Measurements from ENCODE around the gene PROX2. TPM values are rescaled to one million over a fixed set of nuclear protein-coding genes. Genes with fewer than 3 reads are reported as not detected.

The PROX2 gene
- total and polyA plus RNA-seq, 2 donors = 0.09 to 0.14 TPM

- H3K36me3 ChIP-seq (ENCODE audit: control insufficient read depth in 2 of 2, insufficient read depth in 2 of 2, low read length in 1 of 2) = peaks cover 60% of the 10 kb centered on the region in 2 donors
- no peaks in the 10 kb centered on the region for H3K27me3 ChIP-seq (ENCODE audit: control insufficient read depth in 2 of 2, insufficient read depth in 1 of 2, low read length in 1 of 2)
- no peaks in the 10 kb centered on the region for H3K9me3 ChIP-seq (ENCODE audit: control insufficient read depth in 2 of 2, insufficient read depth in 1 of 2, low read length in 1 of 2)
- no peak overlapping the region for H3K4me3 ChIP-seq (ENCODE audit: low read length in 2 of 2)
- peaks cover 0 to 36% of the 10 kb centered on the region in 2 donors for H3K4me1 ChIP-seq (ENCODE audit: control insufficient read depth in 2 of 2, insufficient read depth in 2 of 2, low read length in 2 of 2)
- 97% methylated on average over 6 of the region's 6 CpGs for WGBS
- no peak for DNase-seq (ENCODE audit: low read depth in 6 of 9, low spot score in 9 of 9)
- no peak overlapping the region for H3K27ac ChIP-seq (ENCODE audit: low read depth in 1 of 2, low read length in 1 of 2)
Observed at GRCh38 chr14:74904635-74905503, 28.9 kb upstream of the PROX2 start.

GRCh38 chr14:74902941-74903705, 27.2 kb upstream of the PROX2 start:
- Histone ChIP-seq H3K4me3 (ENCODE audit: low read length in 2 of 2) (no peak overlapping the region), H3K27ac (ENCODE audit: low read depth in 1 of 2, low read length in 1 of 2) (no peak overlapping the region), H3K36me3 (ENCODE audit: control insufficient read depth in 2 of 2, insufficient read depth in 2 of 2, low read length in 1 of 2) (peaks cover 77 to 78% of the 10 kb centered on the region in 2 donors), H3K27me3 (ENCODE audit: control insufficient read depth in 2 of 2, insufficient read depth in 1 of 2, low read length in 1 of 2) (no peaks in the 10 kb centered on the region), H3K4me1 (ENCODE audit: control insufficient read depth in 2 of 2, insufficient read depth in 2 of 2, low read length in 2 of 2) (peaks cover 0 to 25% of the 10 kb centered on the region in 2 donors), H3K9me3 (ENCODE audit: control insufficient read depth in 2 of 2, insufficient read depth in 1 of 2, low read length in 1 of 2) (no peaks in the 10 kb centered on the region)
- WGBS = 90% methylated on average over 10 of the region's 10 CpGs
- no peak for DNase-seq (ENCODE audit: low read depth in 6 of 9, low spot score in 9 of 9)

GRCh38 chr14:74898694-74899093, 22.7 kb upstream of the PROX2 start:
- Histone ChIP-seq H3K4me3 (ENCODE audit: low read length in 2 of 2) (no peak overlapping the region), H3K36me3 (ENCODE audit: control insufficient read depth in 2 of 2, insufficient read depth in 2 of 2, low read length in 1 of 2) (peaks cover 87 to 96% of the 10 kb centered on the region in 2 donors), H3K4me1 (ENCODE audit: control insufficient read depth in 2 of 2, insufficient read depth in 2 of 2, low read length in 2 of 2) (no peaks in the 10 kb centered on the region), H3K27ac (ENCODE audit: low read depth in 1 of 2, low read length in 1 of 2) (no peak overlapping the region), H3K27me3 (ENCODE audit: control insufficient read depth in 2 of 2, insufficient read depth in 1 of 2, low read length in 1 of 2) (no peaks in the 10 kb centered on the region), H3K9me3 (ENCODE audit: control insufficient read depth in 2 of 2, insufficient read depth in 1 of 2, low read length in 1 of 2) (no peaks in the 10 kb centered on the region)
- 97% methylated on average over 5 of the region's 5 CpGs for WGBS
- no peak for DNase-seq (ENCODE audit: low read depth in 6 of 9, low spot score in 9 of 9)

GRCh38 chr14:74898083-74898482, 22.1 kb upstream of the PROX2 start:
- no peaks in the 10 kb centered on the region for H3K27me3 ChIP-seq (ENCODE audit: control insufficient read depth in 2 of 2, insufficient read depth in 1 of 2, low read length in 1 of 2)
- no peak for DNase-seq (ENCODE audit: low read depth in 6 of 9, low spot score in 9 of 9)
- H3K4me3 ChIP-seq (ENCODE audit: low read length in 2 of 2) = no peak overlapping the region
- H3K9me3 ChIP-seq (ENCODE audit: control insufficient read depth in 2 of 2, insufficient read depth in 1 of 2, low read length in 1 of 2) = no peaks in the 10 kb centered on the region
- 100% methylated on average over 2 of the region's 2 CpGs for WGBS
- H3K27ac ChIP-seq (ENCODE audit: low read depth in 1 of 2, low read length in 1 of 2) = no peak overlapping the region
- peaks cover 85 to 98% of the 10 kb centered on the region in 2 donors for H3K36me3 ChIP-seq (ENCODE audit: control insufficient read depth in 2 of 2, insufficient read depth in 2 of 2, low read length in 1 of 2)
- H3K4me1 ChIP-seq (ENCODE audit: control insufficient read depth in 2 of 2, insufficient read depth in 2 of 2, low read length in 2 of 2) = no peaks in the 10 kb centered on the region

GRCh38 chr14:74897642-74898041, 21.7 kb upstream of the PROX2 start:
- Histone ChIP-seq H3K36me3 (ENCODE audit: control insufficient read depth in 2 of 2, insufficient read depth in 2 of 2, low read length in 1 of 2) (peaks cover 85 to 98% of the 10 kb centered on the region in 2 donors), H3K4me1 (ENCODE audit: control insufficient read depth in 2 of 2, insufficient read depth in 2 of 2, low read length in 2 of 2) (no peaks in the 10 kb centered on the region), H3K9me3 (ENCODE audit: control insufficient read depth in 2 of 2, insufficient read depth in 1 of 2, low read length in 1 of 2) (no peaks in the 10 kb centered on the region), H3K27ac (ENCODE audit: low read depth in 1 of 2, low read length in 1 of 2) (no peak overlapping the region), H3K4me3 (ENCODE audit: low read length in 2 of 2) (no peak overlapping the region), H3K27me3 (ENCODE audit: control insufficient read depth in 2 of 2, insufficient read depth in 1 of 2, low read length in 1 of 2) (no peaks in the 10 kb centered on the region)
- WGBS = 97% methylated on average over 4 of the region's 4 CpGs
- DNase-seq (ENCODE audit: low read depth in 6 of 9, low spot score in 9 of 9) = no peak

GRCh38 chr14:74896400-74896799, 20.5 kb upstream of the PROX2 start:
- no peak overlapping the region for H3K27ac ChIP-seq (ENCODE audit: low read depth in 1 of 2, low read length in 1 of 2)
- no peak for DNase-seq (ENCODE audit: low read depth in 6 of 9, low spot score in 9 of 9)
- no peaks in the 10 kb centered on the region for H3K9me3 ChIP-seq (ENCODE audit: control insufficient read depth in 2 of 2, insufficient read depth in 1 of 2, low read length in 1 of 2)
- H3K4me1 ChIP-seq (ENCODE audit: control insufficient read depth in 2 of 2, insufficient read depth in 2 of 2, low read length in 2 of 2) = no peaks in the 10 kb centered on the region
- no peaks in the 10 kb centered on the region for H3K27me3 ChIP-seq (ENCODE audit: control insufficient read depth in 2 of 2, insufficient read depth in 1 of 2, low read length in 1 of 2)
- H3K36me3 ChIP-seq (ENCODE audit: control insufficient read depth in 2 of 2, insufficient read depth in 2 of 2, low read length in 1 of 2) = peaks cover 82 to 98% of the 10 kb centered on the region in 2 donors
- no peak overlapping the region for H3K4me3 ChIP-seq (ENCODE audit: low read length in 2 of 2)
- 98% methylated on average over 3 of the region's 3 CpGs for WGBS

- 40% methylated on average over 4 of the region's 4 CpGs for WGBS
- H3K27ac ChIP-seq (ENCODE audit: low read depth in 1 of 2, low read length in 1 of 2) = no peak overlapping the region
- no peaks in the 10 kb centered on the region for H3K27me3 ChIP-seq (ENCODE audit: control insufficient read depth in 2 of 2, insufficient read depth in 1 of 2, low read length in 1 of 2)
- H3K9me3 ChIP-seq (ENCODE audit: control insufficient read depth in 2 of 2, insufficient read depth in 1 of 2, low read length in 1 of 2) = no peaks in the 10 kb centered on the region
- no peak overlapping the region for H3K4me3 ChIP-seq (ENCODE audit: low read length in 2 of 2)
- H3K36me3 ChIP-seq (ENCODE audit: control insufficient read depth in 2 of 2, insufficient read depth in 2 of 2, low read length in 1 of 2) = peaks cover 72 to 94% of the 10 kb centered on the region in 2 donors
- no peak for DNase-seq (ENCODE audit: low read depth in 6 of 9, low spot score in 9 of 9)
- no peaks in the 10 kb centered on the region for H3K4me1 ChIP-seq (ENCODE audit: control insufficient read depth in 2 of 2, insufficient read depth in 2 of 2, low read length in 2 of 2)
Observed at GRCh38 chr14:74893614-74894091, 17.7 kb upstream of the PROX2 start.

GRCh38 chr14:74892745-74893144, 16.8 kb upstream of the PROX2 start:
- H3K4me1 ChIP-seq (ENCODE audit: control insufficient read depth in 2 of 2, insufficient read depth in 2 of 2, low read length in 2 of 2) = peaks cover 0 to 3% of the 10 kb centered on the region in 2 donors
- no peak overlapping the region for H3K4me3 ChIP-seq (ENCODE audit: low read length in 2 of 2)
- no peaks in the 10 kb centered on the region for H3K9me3 ChIP-seq (ENCODE audit: control insufficient read depth in 2 of 2, insufficient read depth in 1 of 2, low read length in 1 of 2)
- H3K27ac ChIP-seq (ENCODE audit: low read depth in 1 of 2, low read length in 1 of 2) = no peak overlapping the region
- WGBS = 57% methylated on average over 5 of the region's 5 CpGs
- DNase-seq (ENCODE audit: low read depth in 6 of 9, low spot score in 9 of 9) = no peak
- H3K36me3 ChIP-seq (ENCODE audit: control insufficient read depth in 2 of 2, insufficient read depth in 2 of 2, low read length in 1 of 2) = peaks cover 67 to 94% of the 10 kb centered on the region in 2 donors
- no peaks in the 10 kb centered on the region for H3K27me3 ChIP-seq (ENCODE audit: control insufficient read depth in 2 of 2, insufficient read depth in 1 of 2, low read length in 1 of 2)

GRCh38 chr14:74891870-74892269, 15.9 kb upstream of the PROX2 start:
- WGBS = 97% methylated on average over 6 of the region's 6 CpGs
- no peak overlapping the region for H3K27ac ChIP-seq (ENCODE audit: low read depth in 1 of 2, low read length in 1 of 2)
- no peaks in the 10 kb centered on the region for H3K27me3 ChIP-seq (ENCODE audit: control insufficient read depth in 2 of 2, insufficient read depth in 1 of 2, low read length in 1 of 2)
- no peak overlapping the region for H3K4me3 ChIP-seq (ENCODE audit: low read length in 2 of 2)
- H3K36me3 ChIP-seq (ENCODE audit: control insufficient read depth in 2 of 2, insufficient read depth in 2 of 2, low read length in 1 of 2) = peaks cover 60 to 88% of the 10 kb centered on the region in 2 donors
- H3K9me3 ChIP-seq (ENCODE audit: control insufficient read depth in 2 of 2, insufficient read depth in 1 of 2, low read length in 1 of 2) = no peaks in the 10 kb centered on the region
- no peak for DNase-seq (ENCODE audit: low read depth in 6 of 9, low spot score in 9 of 9)
- H3K4me1 ChIP-seq (ENCODE audit: control insufficient read depth in 2 of 2, insufficient read depth in 2 of 2, low read length in 2 of 2) = peaks cover 0 to 3% of the 10 kb centered on the region in 2 donors
